GM18502 (cell line): ENCODE data around the gene BATF.
"Not testable (repeated sequence)": the region's sequence is repeated elsewhere in the genome, so short reads cannot be mapped to it uniquely, and the experiment has no call there.

Experiments used
- ATAC-seq: cut with Tn5 transposase; IDR thresholded peaks from one replicate; pipeline ENCODE4 v1.9.1; 2021; ENCODE audit warnings: mild to moderate bottlenecking; ENCODE audit not compliant: unreplicated experiment, poor library complexity

The BATF gene, protein sequence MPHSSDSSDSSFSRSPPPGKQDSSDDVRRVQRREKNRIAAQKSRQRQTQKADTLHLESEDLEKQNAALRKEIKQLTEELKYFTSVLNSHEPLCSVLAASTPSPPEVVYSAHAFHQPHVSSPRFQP

DNA sequence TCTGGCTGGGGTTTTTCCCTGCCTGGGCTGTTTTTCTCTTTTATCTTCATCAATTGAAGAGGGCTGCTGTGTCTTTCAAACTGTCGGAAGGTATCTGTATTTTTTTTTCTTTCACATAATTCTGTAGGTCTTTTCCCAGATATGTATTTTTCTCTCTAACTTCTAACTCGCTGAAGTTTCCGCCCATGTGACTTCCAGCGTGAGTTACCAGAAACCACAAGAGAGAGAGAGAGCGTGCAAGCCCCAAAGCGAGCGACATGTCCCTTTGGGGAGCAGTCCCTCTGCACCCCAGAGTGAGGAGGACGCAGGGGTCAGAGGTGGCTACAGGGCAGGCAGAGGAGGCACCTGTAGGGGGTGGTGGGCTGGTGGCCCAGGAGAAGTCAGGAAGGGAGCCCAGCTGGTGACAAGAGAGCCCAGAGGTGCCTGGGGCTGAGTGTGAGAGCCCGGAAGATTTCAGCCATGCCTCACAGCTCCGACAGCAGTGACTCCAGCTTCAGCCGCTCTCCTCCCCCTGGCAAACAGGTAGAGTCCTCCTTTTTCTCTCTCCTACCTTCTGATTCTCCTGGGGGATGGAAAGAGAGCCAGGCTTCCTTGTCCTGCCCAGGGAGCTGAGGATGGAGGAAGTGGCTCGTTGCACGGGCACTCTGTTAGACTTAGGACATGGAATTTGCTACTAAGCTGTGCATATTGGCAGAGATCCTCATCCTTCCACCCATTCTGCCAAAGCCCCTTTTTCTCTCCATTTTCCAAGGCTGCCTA lies at the start of gene BATF:
TSS of gene BATF (plus strand) at position 246 of the 759 bp plus-strand sequence. CDS start at position 460, 214 bp downstream.
- ATAC-seq = peak; percentile 60

DNA sequence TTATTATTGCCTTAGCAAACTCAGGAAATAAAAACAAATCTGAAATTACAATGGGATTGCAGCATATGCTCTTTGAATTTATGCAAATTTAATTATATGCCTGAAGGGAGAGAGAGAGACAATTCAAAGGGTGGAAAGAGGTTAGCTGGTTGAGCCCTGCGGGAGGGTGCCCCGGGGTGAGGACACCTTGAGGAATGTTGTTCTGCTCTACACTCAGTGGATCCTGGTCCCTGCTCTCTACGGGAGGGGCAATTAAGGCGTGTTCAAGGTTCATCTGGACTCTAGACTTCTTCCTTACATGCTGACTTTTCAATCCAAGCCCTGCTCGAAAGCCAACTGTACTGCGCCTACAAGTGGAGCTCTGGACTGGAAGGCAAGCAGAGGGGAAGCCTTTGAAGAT lies 48.1 kb upstream of the BATF start:
- not testable (repeated sequence) for ATAC-seq

- no peak for ATAC-seq
Observed at GRCh38 chr14:75476274-75476995, 45.8 kb upstream of the BATF start.

GRCh38 chr14:75477881-75478280 lies 44.4 kb upstream of the BATF start:
- no peak for ATAC-seq

GRCh38 chr14:75479770-75480600 lies 42.3 kb upstream of the BATF start:
- no peak for ATAC-seq

- ATAC-seq = no peak
Observed at GRCh38 chr14:75482366-75482765, 39.9 kb upstream of the BATF start.

DNA sequence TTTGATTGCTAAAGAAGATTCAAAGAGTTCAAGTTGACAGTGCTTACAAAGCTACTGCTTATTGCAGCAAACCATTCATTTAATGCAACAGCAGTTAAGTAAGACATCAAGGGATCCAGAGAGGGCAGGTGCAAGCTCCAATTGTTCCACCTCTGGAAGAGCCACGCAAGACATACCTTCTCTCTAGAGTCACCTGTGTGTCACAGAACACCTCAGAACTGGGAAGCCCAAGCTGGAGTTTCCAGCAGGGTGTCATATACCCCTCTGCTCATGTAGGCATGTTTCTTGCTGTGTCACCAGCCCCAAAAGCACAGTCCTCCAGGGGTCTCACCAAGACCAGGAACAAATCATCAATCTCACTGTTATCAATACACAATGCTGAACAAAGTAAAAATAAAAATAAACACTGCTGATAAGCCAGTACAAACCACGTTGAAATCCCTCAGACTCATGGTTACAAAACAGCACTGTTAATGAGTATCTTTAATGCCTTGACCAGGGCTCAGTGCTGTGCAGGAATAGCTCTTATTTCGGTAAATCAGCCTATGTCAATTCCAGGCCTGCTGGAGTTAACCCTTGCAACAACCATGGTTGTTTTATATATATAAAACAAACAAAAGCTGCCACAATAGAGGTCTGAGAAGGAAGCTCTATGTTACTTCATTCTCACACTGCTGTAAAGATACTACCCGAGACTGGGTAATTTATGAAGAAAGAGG lies 37.4 kb upstream of the BATF start:
- no peak for ATAC-seq

- ATAC-seq = no peak
Observed at GRCh38 chr14:75486318-75486717, 36.0 kb upstream of the BATF start.

- peak; percentile 77 for ATAC-seq
Observed at GRCh38 chr14:75487155-75487671, 35.1 kb upstream of the BATF start.

DNA sequence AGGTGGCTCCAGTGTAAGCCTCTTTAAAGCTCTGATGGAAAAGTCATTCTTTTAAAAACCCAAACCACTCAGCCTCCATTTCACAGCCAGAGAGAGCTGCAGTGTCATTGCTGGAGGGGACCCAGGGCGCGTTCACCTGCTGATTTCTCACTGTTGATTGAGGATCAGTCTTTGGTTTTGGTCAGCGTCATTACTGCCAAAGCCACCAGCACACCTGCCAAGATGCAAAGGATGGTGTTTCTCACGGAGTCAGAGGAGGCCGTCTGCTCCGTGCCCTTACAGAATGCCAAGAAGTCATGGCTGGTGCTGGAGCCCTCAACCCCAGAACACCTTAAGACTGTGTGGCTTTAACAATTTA lies 32.8 kb upstream of the BATF start:
- no peak for ATAC-seq

DNA sequence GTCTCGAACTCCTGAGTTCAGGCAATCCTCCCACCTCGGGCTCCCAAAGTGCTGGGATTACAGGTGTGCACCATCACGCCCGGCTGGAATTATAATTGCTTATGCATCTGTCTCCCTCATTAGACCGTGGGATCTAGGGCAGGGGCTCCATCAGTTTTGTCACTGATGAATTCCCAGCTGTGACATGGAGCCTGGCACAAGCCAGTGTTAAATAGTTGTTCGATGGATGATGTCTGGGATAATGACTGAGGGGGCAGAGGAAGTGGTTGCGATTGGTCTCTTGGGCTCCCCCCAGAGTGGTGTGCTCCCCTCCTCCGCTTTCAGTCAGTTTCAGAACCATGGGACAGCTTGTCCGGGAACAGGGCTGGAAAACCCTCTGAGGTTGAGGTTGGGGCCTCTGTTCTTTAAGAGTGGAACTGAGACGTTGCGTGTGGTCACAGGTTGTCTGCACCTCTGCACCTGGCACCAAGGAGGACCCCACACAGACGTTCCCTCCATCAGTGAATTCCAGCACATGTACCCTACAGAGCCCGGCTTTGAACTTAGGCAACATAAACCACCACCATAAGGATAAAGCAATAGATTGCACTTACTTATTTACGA lies 30.8 kb upstream of the BATF start:
- no peak for ATAC-seq

DNA sequence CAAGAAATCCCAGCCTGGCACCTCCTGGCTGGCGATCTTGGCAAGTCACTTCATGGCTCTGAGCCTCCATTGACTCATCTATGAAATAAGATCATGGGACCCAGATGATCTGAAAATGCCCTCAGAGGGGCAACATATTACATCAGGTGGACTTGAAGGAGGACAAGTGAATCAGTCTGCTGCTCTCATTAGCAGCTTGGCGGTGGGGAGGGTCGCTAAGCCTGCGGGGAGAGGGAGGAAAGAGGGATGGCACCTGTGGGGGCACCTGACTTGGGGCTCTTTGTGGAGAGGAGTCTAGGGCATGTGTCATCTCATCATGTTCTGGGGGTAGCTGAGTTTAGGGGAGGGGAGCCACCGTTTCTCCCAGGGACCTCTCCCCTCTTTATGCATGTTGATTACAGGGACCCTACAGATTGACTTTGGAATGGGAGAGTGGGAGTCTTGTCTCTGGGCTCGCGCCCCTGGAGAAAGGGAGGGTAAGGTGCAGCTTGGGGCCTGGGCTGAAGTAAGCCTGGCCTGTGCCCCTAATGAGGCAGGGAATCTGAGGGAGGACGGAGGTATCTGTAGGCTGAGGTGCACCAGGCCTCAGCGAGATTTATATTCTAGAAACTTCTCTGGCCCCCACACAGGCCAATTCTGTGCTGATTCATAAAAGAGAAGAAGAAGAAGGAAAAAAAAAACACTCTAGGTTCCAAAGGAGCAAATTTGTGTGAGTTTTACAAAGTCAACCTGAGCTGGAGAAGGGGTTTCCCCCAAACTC lies 29.3 kb upstream of the BATF start:
- no peak for ATAC-seq

GRCh38 chr14:75493592-75494087 lies 28.6 kb upstream of the BATF start:
- no peak for ATAC-seq

GRCh38 chr14:75494896-75495295 lies 27.4 kb upstream of the BATF start:
- no peak for ATAC-seq

GRCh38 chr14:75495399-75495798 lies 26.9 kb upstream of the BATF start:
- no peak for ATAC-seq

DNA sequence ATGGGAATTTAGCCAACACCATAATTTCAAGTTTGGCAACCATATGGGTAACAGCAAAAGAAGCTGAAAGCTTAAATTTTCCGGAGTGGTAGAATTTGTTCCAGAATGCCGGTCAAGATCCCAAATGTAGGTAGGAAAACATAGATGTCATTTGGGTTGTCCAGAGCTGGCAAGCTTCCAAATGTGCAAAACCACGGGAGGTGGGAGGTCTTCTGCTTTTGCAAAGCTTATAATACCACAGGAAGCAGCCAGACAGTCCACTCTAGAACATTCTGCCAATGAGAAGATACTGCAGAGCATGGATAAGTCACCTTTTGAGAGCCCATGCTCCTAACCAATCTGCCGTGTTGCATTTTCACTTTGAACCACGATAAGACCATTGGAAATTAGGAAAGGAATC lies 26.4 kb upstream of the BATF start:
- no peak for ATAC-seq

- no peak for ATAC-seq
Observed at GRCh38 chr14:75496755-75497154, 25.5 kb upstream of the BATF start.

DNA sequence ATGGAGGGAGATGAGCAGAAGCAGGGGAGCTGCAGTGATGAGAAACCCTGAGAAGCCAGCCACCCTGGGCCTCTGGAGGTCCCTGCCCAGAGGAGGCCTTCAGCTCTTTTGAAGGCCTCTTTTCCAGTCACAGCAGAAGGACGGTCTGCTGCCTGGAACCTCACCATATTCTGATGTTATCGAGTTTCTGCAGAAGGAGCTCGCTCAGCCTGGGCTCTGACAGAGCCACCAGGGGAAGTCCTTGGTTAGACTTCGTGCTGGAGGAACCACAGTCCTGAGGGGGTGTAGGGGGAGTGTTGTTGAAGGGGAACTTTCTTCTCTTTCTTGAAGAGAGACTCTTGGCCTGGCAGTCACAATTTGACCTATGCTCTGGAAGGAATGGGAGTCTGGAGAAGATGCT lies 25.1 kb upstream of the BATF start:
- peak; percentile 51 for ATAC-seq

GRCh38 chr14:75497701-75498100 lies 24.6 kb upstream of the BATF start:
- peak; percentile 7 for ATAC-seq
